ENCODE data around the gene SCIMP. TPM values are rescaled to one million over a fixed set of nuclear protein-coding genes. Genes with fewer than 3 reads are reported as not detected.
"Not testable (repeated sequence)": the region's sequence is repeated elsewhere in the genome, so short reads cannot be mapped to it uniquely, and the experiment has no call there.

The SCIMP gene
- total RNA-seq, 1 donor from 2014 or later = 35.5 TPM

DNA sequence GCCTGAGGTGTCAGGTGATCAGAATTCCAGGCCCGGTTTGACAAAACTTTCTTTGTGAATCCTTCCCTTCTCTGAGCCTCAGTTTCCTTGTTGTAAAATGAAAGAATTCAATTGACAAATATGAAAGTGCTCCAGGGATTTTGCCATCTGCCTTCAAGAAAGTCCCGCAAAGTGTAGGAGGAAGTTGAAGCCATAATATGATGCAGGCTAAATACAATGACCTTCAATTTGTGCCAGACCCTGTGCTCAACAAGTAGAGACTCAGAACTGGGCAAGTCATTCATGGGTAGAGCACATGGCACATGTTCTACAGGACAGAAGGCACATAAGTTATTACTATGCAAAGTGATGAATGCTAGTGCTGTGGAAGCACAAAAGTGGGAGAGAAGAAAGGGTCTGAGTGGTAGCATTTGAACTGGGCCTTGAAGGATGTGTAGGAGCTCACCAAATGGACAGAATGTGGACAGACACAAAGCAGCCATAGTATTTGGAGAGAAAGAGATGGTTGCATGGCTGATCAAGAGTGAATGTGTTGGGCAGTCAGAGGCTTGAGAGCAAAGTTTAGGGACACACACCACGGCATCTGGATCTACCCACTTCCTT lies 2.4 kb upstream of the SCIMP start:
- no peak for DNase-seq
- Histone ChIP-seq H3K27ac (no peak overlapping the region), H3K4me1 (no peaks in the 10 kb centered on the region), H3K4me3 (no peak overlapping the region), H3K27me3 (ENCODE audit: low read depth) (no peaks in the 10 kb centered on the region), H3K36me3 (no peaks in the 10 kb centered on the region), H3K9me3 (no peaks in the 10 kb centered on the region)
- TF ChIP-seq, protein P1, sequence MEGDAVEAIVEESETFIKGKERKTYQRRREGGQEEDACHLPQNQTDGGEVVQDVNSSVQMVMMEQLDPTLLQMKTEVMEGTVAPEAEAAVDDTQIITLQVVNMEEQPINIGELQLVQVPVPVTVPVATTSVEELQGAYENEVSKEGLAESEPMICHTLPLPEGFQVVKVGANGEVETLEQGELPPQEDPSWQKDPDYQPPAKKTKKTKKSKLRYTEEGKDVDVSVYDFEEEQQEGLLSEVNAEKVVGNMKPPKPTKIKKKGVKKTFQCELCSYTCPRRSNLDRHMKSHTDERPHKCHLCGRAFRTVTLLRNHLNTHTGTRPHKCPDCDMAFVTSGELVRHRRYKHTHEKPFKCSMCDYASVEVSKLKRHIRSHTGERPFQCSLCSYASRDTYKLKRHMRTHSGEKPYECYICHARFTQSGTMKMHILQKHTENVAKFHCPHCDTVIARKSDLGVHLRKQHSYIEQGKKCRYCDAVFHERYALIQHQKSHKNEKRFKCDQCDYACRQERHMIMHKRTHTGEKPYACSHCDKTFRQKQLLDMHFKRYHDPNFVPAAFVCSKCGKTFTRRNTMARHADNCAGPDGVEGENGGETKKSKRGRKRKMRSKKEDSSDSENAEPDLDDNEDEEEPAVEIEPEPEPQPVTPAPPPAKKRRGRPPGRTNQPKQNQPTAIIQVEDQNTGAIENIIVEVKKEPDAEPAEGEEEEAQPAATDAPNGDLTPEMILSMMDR (IDR thresholded peaks at IDR 0.05) = no peak
- ATAC-seq = no peak
- intact Hi-C loops (cut with DNase I) = no loop called here

DNA sequence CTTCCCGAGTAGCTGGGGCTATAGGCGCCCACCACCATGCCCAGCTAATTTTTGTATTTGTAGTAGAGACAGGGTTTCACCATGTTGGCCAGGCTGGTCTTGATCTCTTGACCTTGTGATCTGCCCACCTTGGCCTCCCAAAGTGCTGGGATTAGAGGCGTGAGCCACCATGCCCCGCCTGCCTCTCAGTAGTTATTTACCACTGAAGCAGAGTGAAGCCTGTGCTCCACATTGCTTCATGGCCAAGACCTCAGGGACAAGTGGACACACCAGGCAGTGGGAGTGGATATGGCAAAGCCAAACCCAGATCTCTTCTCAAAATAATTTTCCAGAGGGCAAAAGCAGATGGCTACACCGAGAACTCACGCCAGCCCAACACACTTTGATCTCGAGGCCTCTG lies 1.2 kb downstream of the SCIMP start:
- intact Hi-C loops (cut with DNase I); H3K36me3 ChIP-seq; DNase-seq; H3K27me3 ChIP-seq (ENCODE audit: low read depth); H3K27ac ChIP-seq; ATAC-seq; H3K9me3 ChIP-seq: not testable (repeated sequence)
- Histone ChIP-seq H3K4me3 (peak overlapping the region; percentile 49), H3K4me1 (peaks cover 25% of the 10 kb centered on the region)

DNA sequence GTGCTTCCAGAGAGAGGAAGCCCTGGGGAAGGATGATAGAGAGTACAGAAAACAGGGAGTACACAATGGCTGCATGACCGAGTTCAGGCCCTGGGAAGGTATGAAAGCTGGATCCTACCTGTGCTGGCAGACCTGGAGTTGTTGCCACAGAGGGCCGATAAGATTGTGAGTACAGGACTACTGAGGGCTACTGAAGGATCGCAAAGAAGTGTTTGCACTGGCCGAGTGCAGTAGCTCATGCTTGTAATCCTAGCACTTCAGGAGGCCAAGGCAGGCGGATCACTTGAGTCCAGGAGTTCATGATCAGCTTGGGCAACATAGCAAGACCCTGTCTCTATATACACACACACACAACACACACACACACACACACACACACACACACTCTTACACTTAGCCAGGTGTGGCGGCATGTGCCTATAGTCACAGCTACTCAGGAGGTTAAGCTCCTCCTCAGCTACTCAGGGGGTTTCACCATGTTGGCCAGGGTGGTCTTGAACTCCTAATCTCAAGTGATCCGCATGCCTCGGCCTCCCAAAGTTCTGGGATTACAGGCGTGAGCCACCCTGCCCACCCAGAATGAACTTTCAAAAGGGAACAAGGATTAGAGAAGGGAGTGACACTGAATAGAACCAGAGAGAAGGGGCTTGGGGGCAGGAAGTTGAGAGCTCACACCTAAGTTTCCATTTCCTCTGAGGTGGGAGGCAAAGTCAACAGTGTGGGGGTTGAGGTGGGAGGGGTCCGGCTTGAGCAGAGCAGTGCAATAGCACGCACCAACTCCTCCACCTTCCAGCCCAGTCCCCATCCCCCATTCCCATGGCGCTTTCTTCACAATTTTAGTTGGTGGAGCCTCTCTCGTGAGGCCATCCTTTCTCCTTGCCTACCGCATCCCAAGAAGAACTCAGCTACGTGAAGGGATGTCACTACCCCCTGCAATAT lies 7.5 kb downstream of the SCIMP start:
- ATAC-seq = peak; percentile 91 to 94
- DNase-seq = peak; percentile 70
- Histone ChIP-seq H3K4me1 (peaks cover 50% of the 10 kb centered on the region), H3K27ac (no peak overlapping the region), H3K9me3 (no peaks in the 10 kb centered on the region), H3K4me3 (no peak overlapping the region), H3K36me3 (peaks cover 12% of the 10 kb centered on the region), H3K27me3 (ENCODE audit: low read depth) (no peaks in the 10 kb centered on the region)
- TF ChIP-seq, protein P1 (IDR thresholded peaks at IDR 0.05) = no peak
- intact Hi-C loops (cut with DNase I) = no loop called here

DNA sequence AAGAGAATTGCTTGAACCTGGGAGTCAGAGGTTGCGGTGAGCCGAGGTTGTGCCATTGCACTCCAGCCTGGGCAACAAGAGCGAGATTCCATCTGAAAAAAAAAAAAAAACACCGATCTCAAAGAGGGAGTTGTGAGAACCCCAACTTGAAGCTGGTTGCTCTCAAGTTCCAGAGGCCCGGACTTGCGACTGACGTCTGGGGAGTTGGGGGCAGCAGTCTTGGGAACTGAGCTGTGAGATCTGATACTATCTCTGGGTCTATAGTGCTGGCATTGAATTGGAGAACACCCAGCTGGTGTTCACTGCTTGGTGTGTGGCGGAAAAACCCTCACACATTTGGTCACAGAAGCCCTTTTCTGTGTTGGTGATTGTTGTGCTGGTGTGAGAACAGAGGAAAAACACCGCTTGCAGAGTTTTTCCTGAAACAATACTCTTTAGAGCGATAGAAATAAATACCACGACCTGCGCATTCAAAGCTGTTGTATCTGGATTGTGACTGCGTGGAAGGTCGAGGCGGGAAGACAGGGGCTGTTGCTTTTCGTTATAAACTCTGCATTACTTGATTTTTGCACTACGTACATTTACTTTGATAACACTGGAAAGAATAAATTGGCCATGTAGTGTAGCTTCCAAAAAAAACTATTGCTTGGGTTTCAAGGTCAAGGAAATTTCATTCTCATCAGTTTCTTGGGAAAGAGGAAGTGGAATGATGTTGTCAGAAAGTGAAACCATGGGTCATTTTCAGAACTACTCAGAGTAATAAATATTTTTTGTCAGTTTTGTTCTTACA lies 8.8 kb downstream of the SCIMP start:
- intact Hi-C loops (cut with DNase I) = no loop called here
- H3K9me3 ChIP-seq = no peaks in the 10 kb centered on the region
- H3K36me3 ChIP-seq = peaks cover 12% of the 10 kb centered on the region
- H3K4me3 ChIP-seq = no peak overlapping the region
- no peaks in the 10 kb centered on the region for H3K27me3 ChIP-seq (ENCODE audit: low read depth)
- H3K4me1 ChIP-seq = peaks cover 43% of the 10 kb centered on the region
- TF ChIP-seq, protein P1 (IDR thresholded peaks at IDR 0.05) = no peak
- H3K27ac ChIP-seq = no peak overlapping the region
- ATAC-seq (no peak), DNase-seq (no peak)

DNA sequence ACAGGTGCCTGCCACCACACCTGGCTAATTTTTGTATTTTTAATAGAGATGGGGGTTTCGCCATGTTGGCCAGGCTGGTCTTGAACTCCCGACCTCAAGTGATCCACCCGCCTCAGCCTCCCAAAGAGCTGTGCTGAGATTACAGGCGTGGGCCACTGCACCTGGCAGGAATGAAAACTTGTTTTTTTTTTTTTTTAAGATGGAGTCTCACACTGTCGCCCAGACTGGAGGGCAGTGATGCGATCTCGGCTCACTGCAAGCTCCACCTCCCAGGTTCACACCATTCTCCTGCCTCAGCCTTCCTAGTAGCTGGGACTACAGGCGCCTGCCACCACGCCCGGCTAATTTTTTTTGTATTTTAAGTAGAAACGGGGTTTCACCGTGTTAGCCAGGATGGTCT lies 12.7 kb downstream of the SCIMP start:
- H3K4me3 ChIP-seq; H3K27ac ChIP-seq; H3K27me3 ChIP-seq (ENCODE audit: low read depth); ATAC-seq; DNase-seq; intact Hi-C loops (cut with DNase I); H3K9me3 ChIP-seq: not testable (repeated sequence)
- peaks cover 22% of the 10 kb centered on the region for H3K36me3 ChIP-seq
- peaks cover 15% of the 10 kb centered on the region for H3K4me1 ChIP-seq

DNA sequence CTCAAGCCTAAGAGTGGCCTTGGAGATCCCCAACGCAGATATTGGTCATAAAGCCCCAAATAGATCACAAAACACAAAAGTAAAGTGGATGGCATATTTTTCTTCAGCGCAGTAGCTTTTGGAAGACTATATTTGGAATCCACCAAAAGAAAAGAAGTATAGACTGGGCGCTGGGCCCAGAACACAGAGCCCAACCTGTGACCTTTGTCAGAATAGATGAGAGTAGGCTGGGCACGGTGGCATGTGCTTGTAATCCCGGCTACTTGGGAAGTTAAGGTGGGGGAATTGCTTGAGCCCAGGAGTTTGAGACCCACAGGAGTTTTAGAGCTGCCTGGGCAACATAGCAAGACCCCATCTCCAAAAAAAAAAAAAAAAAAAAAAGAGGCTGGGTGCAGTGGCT lies 14.6 kb downstream of the SCIMP start:
- peak; percentile 2 for DNase-seq
- Histone ChIP-seq H3K4me1 (no peaks in the 10 kb centered on the region), H3K9me3 (no peaks in the 10 kb centered on the region), H3K36me3 (peaks cover 33% of the 10 kb centered on the region), H3K27ac (no peak overlapping the region), H3K27me3 (ENCODE audit: low read depth) (no peaks in the 10 kb centered on the region), H3K4me3 (no peak overlapping the region)
- TF ChIP-seq, protein P1 (IDR thresholded peaks at IDR 0.05) = no peak
- intact Hi-C loops (cut with DNase I) = no loop called here
- no peak for ATAC-seq
